Cardiac fibroblast (primary cell): ENCODE measurements around the gene OR6B2.
"Not testable (repeated sequence)": the region's sequence is repeated elsewhere in the genome, so short reads cannot be mapped to it uniquely, and the experiment has no call there.

Source experiments
- DNase-seq, 2 donors: peaks; one replicate each; pipeline versions ENCODE4 v3.0.0 to v3.0.0-alpha.2; 2010; ENCODE audit warnings: low read depth in 2 of 2
- H3K4me3 ChIP-seq, 2 donors: replicated peaks in 1 of 2; 1 replicate in 1 of 2; 2 replicates in 1 of 2; pipeline ENCODE4 v1.5.1; 2011; ENCODE audit warnings: low read depth in 2 of 2, low read length in 2 of 2, mild to moderate bottlenecking in 2 of 2, moderate library complexity in 1 of 2
- CTCF ChIP-seq: IDR thresholded peaks from one replicate; pipeline ENCODE4 v1.5.1; 2011; ENCODE audit warnings: low read depth, mild to moderate bottlenecking, low read length, inconsistent platforms

OR6B2 gene

DNA sequence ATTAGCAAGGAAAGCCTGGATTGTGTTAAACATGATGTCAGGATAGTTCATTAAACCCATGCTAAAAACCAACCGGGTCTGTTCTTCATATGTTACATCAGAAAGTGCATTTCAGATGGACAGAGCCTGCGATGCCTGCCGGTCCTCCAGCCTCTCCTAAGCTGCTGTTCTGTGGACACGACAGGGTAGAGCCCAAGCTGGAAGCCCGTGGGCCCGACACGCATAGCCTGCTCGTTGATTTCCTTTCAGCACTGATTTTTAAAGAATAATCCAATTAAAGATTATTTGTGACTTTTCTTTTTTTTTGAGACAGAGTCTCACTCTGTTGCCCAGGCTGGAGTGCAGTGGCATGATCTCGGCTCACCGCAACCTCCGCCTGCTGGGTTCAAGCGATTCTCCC, 22.3 kb upstream of the OR6B2 start:
- TF ChIP-seq CTCF, result no peak
- no peak for DNase-seq
- H3K4me3 ChIP-seq, result no peak overlapping the region

GRCh38 chr2:240051697-240052096, 21.5 kb upstream of the OR6B2 start:
- no peak overlapping the region for H3K4me3 ChIP-seq
- no peak for DNase-seq
- no peak for TF ChIP-seq CTCF

DNA sequence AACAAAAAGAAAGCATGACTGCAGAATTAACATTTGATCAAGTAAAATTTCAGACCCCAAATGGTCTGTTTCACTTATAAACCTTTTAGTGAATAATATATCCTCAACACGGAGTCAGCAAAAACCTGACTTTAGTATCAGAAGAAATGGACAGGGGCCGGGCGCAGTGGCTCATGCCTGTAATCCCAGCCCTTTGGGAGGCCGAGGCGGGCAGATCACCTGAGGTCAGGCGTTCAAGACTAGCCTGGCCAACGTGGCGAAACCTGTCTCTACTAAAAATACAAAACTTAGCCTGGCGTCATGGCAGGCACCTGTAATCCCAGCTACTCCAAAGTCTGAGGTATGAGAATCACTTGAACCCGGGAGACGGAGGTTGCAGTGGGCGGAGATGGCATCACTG, 20.0 kb upstream of the OR6B2 start:
- no peak overlapping the region for H3K4me3 ChIP-seq
- TF ChIP-seq CTCF, result no peak

GRCh38 chr2:240048237-240048636, 18.0 kb upstream of the OR6B2 start:
- no peak for DNase-seq
- TF ChIP-seq CTCF, result no peak
- no peak overlapping the region for H3K4me3 ChIP-seq

More for the DNA sequence above, 20.0 kb upstream of the OR6B2 start:
- DNase-seq, result no peak

GRCh38 chr2:240045098-240045497, 14.9 kb upstream of the OR6B2 start:
- DNase-seq, result no peak

GRCh38 chr2:240044096-240044495, 13.9 kb upstream of the OR6B2 start:
- not testable (repeated sequence) for H3K4me3 ChIP-seq, DNase-seq

More at GRCh38 chr2:240045098-240045497, 14.9 kb upstream of the OR6B2 start:
- no peak for TF ChIP-seq CTCF
- H3K4me3 ChIP-seq, result no peak overlapping the region

GRCh38 chr2:240043279-240043989, 13.2 kb upstream of the OR6B2 start:
- no peak overlapping the region for H3K4me3 ChIP-seq
- DNase-seq, result no peak
- no peak for TF ChIP-seq CTCF
